Measurements from ENCODE around the gene CLEC2L.

The CLEC2L gene

GRCh38 chr7:139557857-139558581 lies 34.5 kb downstream of the CLEC2L start:
- no peak for DNase-seq

DNA sequence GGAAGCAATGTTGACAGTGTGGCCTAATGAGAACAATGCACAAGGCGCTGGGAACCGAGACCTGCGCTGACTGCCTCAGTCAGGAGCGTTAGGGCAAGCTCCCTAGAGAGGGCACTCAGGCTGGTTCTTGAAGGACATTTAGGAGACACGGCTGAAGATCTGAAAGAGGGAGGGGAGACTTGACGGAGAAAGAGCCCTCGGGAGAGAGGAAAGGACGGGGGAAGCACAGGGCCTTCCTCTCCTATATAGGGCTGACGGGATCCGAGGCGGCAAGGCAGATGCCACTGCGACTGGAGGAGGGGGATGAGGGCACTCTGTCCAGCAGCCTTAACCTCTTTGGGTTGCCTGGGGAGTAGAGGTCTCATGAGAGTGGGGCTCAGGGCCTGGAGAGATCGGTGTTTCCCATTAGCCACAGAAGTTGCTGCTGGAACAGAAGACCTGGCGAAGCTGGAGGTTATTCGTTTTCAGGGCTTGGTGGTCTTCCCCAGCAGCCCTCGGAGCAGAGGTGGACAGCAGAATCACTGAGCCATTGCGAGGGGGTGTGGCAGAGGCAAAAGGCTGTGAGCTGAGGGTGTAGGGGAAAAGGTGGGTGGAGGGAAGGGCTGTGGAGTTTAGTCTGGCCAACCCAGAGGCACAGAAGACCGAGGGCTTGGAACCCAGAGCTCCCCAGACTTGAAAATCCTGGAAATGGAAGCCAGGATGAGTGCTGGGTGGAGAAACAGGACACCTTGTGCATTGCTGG lies 36.0 kb downstream of the CLEC2L start:
- DNase-seq = no peak

GRCh38 chr7:139560199-139560598 lies 36.7 kb downstream of the CLEC2L start:
- DNase-seq = no peak

- no peak for DNase-seq
These were observed 37.2 kb downstream of the CLEC2L start for GRCh38 chr7:139560678-139561077.

- no peak for DNase-seq
These were observed 39.0 kb downstream of the CLEC2L start for GRCh38 chr7:139562491-139562890.

GRCh38 chr7:139562961-139563565 lies 39.6 kb downstream of the CLEC2L start:
- DNase-seq = no peak

DNA sequence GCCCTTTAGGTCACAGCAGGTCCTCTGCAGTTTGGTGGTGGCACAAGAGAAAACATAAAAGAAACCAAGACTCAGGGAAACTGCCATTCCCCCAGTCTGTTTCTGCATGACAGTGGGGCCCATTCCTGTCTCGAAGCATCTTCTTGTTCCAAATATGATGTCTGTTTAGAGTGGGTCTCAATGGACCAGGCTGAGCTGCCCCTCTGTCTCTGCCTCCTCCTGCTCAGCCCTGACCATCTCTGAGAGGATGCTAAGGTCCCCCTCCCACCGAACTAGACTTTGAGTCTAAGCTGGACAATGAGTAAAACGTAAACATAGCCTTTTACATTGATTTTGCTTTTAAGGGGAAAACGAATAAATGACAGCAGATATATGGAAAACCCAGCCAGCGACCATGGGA lies 40.4 kb downstream of the CLEC2L start:
- no peak for DNase-seq

DNA sequence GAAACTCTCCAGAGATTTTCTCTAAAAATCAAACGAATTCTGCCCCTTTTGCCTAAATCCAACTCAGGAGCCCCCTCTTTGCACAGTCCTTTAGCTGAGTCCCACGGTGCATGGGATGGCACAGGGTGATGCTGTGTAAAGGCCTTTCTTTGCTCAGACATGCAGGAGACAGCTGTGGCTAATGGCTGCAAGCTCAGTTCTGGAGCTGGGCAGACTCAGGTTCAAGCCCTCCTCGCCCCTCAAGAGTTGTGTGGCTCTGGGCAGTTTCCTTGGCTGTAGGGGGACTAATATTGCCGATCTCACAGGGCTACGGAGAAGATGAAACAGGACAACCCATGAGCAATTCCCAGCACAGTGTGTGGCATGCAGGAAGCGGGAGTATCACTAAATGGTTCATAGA lies 42.6 kb downstream of the CLEC2L start:
- no peak for DNase-seq

DNA sequence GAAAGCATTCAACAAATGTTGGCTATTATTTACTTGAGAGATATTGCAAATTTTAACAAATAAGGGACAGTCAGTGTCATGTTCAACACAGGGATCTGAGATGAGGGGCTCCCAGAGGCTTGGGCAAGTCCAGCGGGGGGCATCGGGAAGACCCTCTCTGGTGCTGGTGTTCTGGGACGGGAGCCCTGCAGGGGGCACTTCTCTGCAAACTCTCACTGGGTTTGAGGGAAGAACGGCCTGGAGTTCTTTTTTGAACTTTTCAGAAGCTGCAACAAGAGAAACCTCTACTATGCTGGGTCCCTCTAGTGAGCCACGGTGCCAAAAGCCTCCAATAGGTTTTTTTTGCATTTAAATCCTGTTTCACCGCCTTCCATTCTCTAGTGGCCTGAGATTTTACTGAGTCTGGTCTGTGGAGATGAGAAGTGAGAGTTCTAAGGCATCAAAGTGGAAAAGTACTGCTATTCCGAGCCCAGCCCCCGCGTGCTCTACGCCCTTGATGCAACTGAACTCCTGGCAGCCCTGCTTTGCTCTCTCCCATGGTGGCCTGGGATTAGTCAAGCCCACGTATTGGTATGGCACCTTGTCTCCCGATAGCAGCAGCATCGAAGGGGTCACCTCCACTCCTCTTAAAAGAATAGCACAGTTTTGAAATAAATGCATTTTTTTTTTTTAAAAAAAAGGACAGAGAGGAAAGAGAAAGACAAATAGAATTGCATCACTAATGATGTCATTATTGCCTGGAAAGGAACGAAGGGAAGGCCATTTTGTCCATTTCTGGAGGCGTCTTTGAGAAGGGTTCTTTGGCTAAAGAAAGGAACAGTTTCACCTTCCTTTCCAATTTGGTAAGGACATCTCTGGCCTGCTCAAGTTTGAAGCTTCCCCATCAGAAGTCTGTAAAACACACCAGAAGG lies 43.5 kb downstream of the CLEC2L start:
- DNase-seq = no peak

GRCh38 chr7:139567647-139568345 lies 44.3 kb downstream of the CLEC2L start:
- DNase-seq = no peak

GRCh38 chr7:139568346-139568675 lies 44.8 kb downstream of the CLEC2L start:
- DNase-seq = no peak

DNA sequence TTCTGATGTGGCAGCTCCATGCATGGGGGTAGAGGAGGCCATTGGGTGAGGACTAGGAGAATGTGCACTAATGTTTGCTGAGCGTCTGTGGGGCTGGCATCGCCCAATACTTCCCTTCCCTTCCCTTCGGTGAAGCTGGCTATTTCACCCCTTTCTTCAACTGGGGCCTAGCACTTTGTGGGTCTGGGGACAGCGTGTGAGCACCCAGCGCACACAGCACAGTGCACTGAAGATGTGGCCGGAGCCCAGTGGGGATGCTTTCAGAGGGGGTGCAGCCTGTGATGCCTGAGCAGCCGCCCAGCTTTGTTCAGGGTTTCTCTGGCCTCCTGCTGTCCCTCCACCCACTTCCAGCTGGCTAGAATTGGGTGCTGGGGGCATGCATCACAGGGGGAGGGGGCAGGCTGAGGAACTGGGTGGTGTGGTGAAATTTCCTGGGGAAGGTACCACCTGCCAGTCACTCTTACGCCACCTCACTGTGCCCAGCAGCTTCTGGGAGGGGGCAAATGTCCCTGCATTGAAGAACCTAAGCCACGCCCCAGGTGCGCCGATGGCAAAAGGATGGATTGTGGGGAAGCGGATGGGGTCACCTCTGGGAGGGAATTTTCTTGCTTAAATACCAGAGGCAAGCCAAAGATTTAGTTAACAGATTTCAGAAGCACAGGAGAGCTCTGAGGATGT lies 45.5 kb downstream of the CLEC2L start:
- DNase-seq = no peak

GRCh38 chr7:139570119-139570518 lies 46.6 kb downstream of the CLEC2L start:
- no peak for DNase-seq

- DNase-seq = no peak
These were observed 47.1 kb downstream of the CLEC2L start for GRCh38 chr7:139570626-139571025.

DNA sequence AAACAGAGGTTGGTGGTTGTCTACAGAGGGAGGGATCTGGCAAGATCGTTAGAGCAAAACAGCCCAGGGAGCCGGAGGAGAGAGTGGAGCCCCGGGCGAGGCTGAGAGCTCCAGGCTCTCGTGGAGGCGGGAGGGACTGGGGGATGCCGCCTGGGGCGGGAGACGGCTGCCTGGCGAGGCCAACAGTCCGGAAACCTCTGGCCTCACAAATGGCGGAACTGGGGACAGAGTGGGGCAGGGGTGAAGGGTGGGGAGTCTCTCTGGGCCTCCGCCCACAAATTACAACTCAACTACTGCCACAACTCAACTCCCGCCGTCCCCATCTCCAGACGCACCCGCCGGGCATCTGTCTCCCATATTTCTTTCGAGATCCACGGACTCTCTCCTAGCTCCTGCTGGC lies 47.7 kb downstream of the CLEC2L start:
- DNase-seq = no peak

GRCh38 chr7:139571651-139572050 lies 48.2 kb downstream of the CLEC2L start:
- no peak for DNase-seq

DNA sequence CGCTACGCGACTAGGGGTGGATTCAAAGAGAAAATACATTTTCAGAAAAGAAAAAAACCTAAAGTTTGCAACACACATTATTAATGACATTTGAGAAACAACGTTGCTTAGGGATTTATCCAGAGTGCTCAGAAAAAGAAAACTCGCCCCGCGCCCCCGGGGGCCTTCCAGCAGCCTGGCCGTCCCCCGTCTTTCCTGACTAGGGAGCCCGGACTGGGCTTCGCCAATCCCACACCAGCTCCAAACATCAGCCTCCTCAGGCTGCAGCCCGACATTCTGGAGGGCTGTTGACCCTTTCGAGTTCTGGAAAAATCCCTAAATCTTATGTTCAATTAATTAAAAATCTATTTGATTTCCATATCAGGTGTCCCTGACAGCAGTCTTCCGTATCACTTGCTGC lies 48.6 kb downstream of the CLEC2L start:
- DNase-seq = no peak

- DNase-seq = no peak
These were observed 49.4 kb downstream of the CLEC2L start for GRCh38 chr7:139572704-139573385.

GRCh38 chr7:139573871-139574270 lies 50.4 kb downstream of the CLEC2L start:
- DNase-seq = no peak

- no peak for DNase-seq
These were observed 51.3 kb downstream of the CLEC2L start for GRCh38 chr7:139574618-139575337.

DNA sequence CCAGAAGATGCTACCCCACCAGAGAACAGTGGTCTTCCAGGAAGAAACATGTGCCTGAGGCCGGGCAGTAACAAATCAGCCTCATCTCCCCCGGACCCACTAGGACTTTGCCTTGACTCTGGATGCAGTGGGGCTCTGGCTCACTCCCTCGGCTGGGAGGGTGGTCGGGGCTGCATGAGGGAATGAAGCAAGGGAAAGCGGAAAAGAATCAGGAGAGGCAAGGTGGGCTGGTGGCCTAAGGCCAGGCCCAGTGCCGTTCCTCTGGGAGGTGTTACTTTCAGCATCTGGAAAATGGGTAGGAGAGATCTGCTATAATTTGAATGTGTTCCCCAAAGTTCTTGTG lies 51.8 kb downstream of the CLEC2L start:
- DNase-seq = no peak

Measured in activated CD4-positive, alpha-beta T cell treated with anti-CD3 and anti-CD28 coated beads, Interleukin-2, Interleukin-6, amounts not matched to agents 100 ng/mL and 50 ng/mL, durations not matched to agents 16 hours and 8 hours (primary cell).